H9 (cell line): ENCODE results near the gene DLG2. TPM values are rescaled to one million over a fixed set of nuclear protein-coding genes. Genes with fewer than 3 reads are reported as not detected.

Experiments used
- DNase-seq: peaks from one replicate; pipeline ENCODE4 v3.0.0-alpha.2; 2017
- H2AFZ ChIP-seq: one replicate; pipeline ENCODE4 v1.6.1; 2013; ENCODE audit warnings: mild to moderate bottlenecking, low read length, control low read depth, moderate library complexity
- H2AK5ac ChIP-seq: 2 replicates; pipeline ENCODE4 v1.6.1; 2013; ENCODE audit warnings: low read length, control low read depth, mixed read lengths; ENCODE audit not compliant: insufficient read length
- H2BK120ac ChIP-seq: one replicate; pipeline ENCODE4 v1.6.1; 2013; ENCODE audit warnings: low read depth, mild to moderate bottlenecking, low read length, control low read depth, inconsistent platforms; ENCODE audit not compliant: poor library complexity, severe bottlenecking
- H2BK12ac ChIP-seq: 2 replicates; pipeline ENCODE4 v1.6.1; 2013; ENCODE audit warnings: low read length, control low read depth, mixed read lengths, low read depth; ENCODE audit not compliant: insufficient read length
- H2BK15ac ChIP-seq: 2 replicates; pipeline ENCODE4 v1.6.1; 2013; ENCODE audit warnings: low read depth, low read length, control low read depth
- H2BK20ac ChIP-seq: one replicate; pipeline ENCODE4 v1.6.1; 2013; ENCODE audit warnings: low read depth, mild to moderate bottlenecking, low read length, control low read depth, inconsistent platforms; ENCODE audit not compliant: poor library complexity, severe bottlenecking
- H2BK5ac ChIP-seq: 2 replicates; pipeline ENCODE4 v1.6.1; 2013; ENCODE audit warnings: low read length, control low read depth, mixed read lengths; ENCODE audit not compliant: insufficient read length
- H3K14ac ChIP-seq: 2 replicates; pipeline ENCODE4 v1.6.1; 2013; ENCODE audit warnings: low read length, control low read depth; ENCODE audit not compliant: insufficient read depth
- H3K18ac ChIP-seq: 2 replicates; pipeline ENCODE4 v1.6.1; 2013; ENCODE audit warnings: low read depth, mild to moderate bottlenecking, mixed read lengths, low read length, control low read depth; ENCODE audit not compliant: insufficient read length
- H3K23ac ChIP-seq: 2 replicates; pipeline ENCODE4 v1.6.1; 2013; ENCODE audit warnings: low read length, control low read depth, mixed read lengths, low read depth; ENCODE audit not compliant: insufficient read length
- H3K23me2 ChIP-seq: 2 replicates; pipeline ENCODE4 v1.6.1; 2013; ENCODE audit warnings: low read depth, mild to moderate bottlenecking, mixed read lengths, low read length, control low read depth; ENCODE audit not compliant: insufficient read length, poor library complexity, severe bottlenecking
- H3K27ac ChIP-seq: 2 replicates; pipeline ENCODE4 v1.5.1; 2013; ENCODE audit warnings: low read length, control low read depth, mixed read lengths, low read depth; ENCODE audit not compliant: insufficient read length
- H3K27me3 ChIP-seq: 2 replicates; pipeline ENCODE4 v1.6.1; 2013; ENCODE audit warnings: low read length, control low read depth, inconsistent platforms; ENCODE audit not compliant: insufficient read depth
- H3K4ac ChIP-seq: 2 replicates; pipeline ENCODE4 v1.6.1; 2013; ENCODE audit warnings: low read depth, mild to moderate bottlenecking, control low read depth, inconsistent platforms, low read length, moderate library complexity
- H3K4me1 ChIP-seq: 2 replicates; pipeline ENCODE4 v1.6.1; 2013; ENCODE audit warnings: low read length, control low read depth, inconsistent platforms; ENCODE audit not compliant: insufficient read depth
- H3K4me2 ChIP-seq: 2 replicates; pipeline ENCODE4 v1.6.1; 2013; ENCODE audit warnings: low read length, control low read depth, mixed read lengths; ENCODE audit not compliant: insufficient read length, insufficient read depth
- H3K56ac ChIP-seq: 2 replicates; pipeline ENCODE4 v1.6.1; 2013; ENCODE audit warnings: low read depth, mild to moderate bottlenecking, mixed read lengths, low read length, control low read depth; ENCODE audit not compliant: insufficient read length
- H3K79me1 ChIP-seq: 2 replicates; pipeline ENCODE4 v1.6.1; 2013; ENCODE audit warnings: low read depth, mild to moderate bottlenecking, moderate library complexity, low read length, control low read depth, inconsistent platforms; ENCODE audit not compliant: insufficient read depth, poor library complexity, severe bottlenecking
- H3K79me2 ChIP-seq: 2 replicates; pipeline ENCODE4 v1.6.1; 2013; ENCODE audit warnings: low read length, control low read depth, inconsistent platforms; ENCODE audit not compliant: insufficient read depth
- H3K9ac ChIP-seq: 2 replicates; pipeline ENCODE4 v1.6.1; 2013; ENCODE audit warnings: low read length, control low read depth, mixed read lengths; ENCODE audit not compliant: insufficient read length; ENCODE audit errors: extremely low read depth
- H3K9me3 ChIP-seq: one replicate; pipeline ENCODE4 v1.6.1; 2013; ENCODE audit warnings: low read depth, low read length, inconsistent platforms; ENCODE audit not compliant: control insufficient read depth
- H3T11ph ChIP-seq: one replicate; pipeline ENCODE4 v1.6.1; 2013; ENCODE audit warnings: mild to moderate bottlenecking, low read length, control low read depth, inconsistent platforms
- H4K20me1 ChIP-seq: one replicate; pipeline ENCODE4 v1.6.1; 2013; ENCODE audit not compliant: control insufficient read depth, insufficient read length, insufficient read depth
- H4K5ac ChIP-seq: 2 replicates; pipeline ENCODE4 v1.6.1; 2013; ENCODE audit warnings: low read depth, mild to moderate bottlenecking, mixed read lengths, low read length, control low read depth; ENCODE audit not compliant: insufficient read length
- H4K8ac ChIP-seq: replicated peaks from 2 replicates; pipeline ENCODE4 v1.6.1; 2013; ENCODE audit warnings: low read length, control low read depth, mixed read lengths, low read depth; ENCODE audit not compliant: insufficient read length
- H4K91ac ChIP-seq: 2 replicates; pipeline ENCODE4 v1.6.1; 2013; ENCODE audit warnings: low read depth, mild to moderate bottlenecking, moderate library complexity, mixed read lengths, low read length, control low read depth; ENCODE audit not compliant: insufficient read length
- H3K27ac Mint-ChIP-seq, 3 experiments: 2 replicates in 2 of 3; 3 replicates in 1 of 3; pipeline ENCODE4 v1.8.0; 2020 to 2021; ENCODE audit warnings: mixed read lengths in 3 of 3, mild to moderate bottlenecking in 1 of 3, moderate library complexity in 1 of 3
- H3K27me3 Mint-ChIP-seq: 2 replicates; pipeline ENCODE4 v1.8.0; 2021; ENCODE audit warnings: low read depth, mild to moderate bottlenecking, moderate library complexity, mixed read lengths
- H3K36me3 Mint-ChIP-seq, 3 experiments: 2 replicates in 2 of 3; 3 replicates in 1 of 3; pipeline ENCODE4 v1.8.0; 2020 to 2021; ENCODE audit warnings: low read depth in 3 of 3, mixed read lengths in 3 of 3; ENCODE audit not compliant: insufficient read depth in 1 of 3
- H3K4me1 Mint-ChIP-seq, 2 experiments: 2 replicates each; pipeline ENCODE4 v1.8.0; 2020; ENCODE audit warnings: mixed read lengths in 2 of 2
- H3K4me3 Mint-ChIP-seq, 2 experiments: 2 replicates in 1 of 2; 3 replicates in 1 of 2; pipeline ENCODE4 v1.8.0; 2020 to 2021; ENCODE audit warnings: mild to moderate bottlenecking in 2 of 2, mixed read lengths in 2 of 2, moderate library complexity in 1 of 2
- H3K9me3 Mint-ChIP-seq, 2 experiments: 2 replicates in 1 of 2; 3 replicates in 1 of 2; pipeline ENCODE4 v1.8.0; 2020; ENCODE audit warnings: mild to moderate bottlenecking in 2 of 2, mixed read lengths in 2 of 2, moderate library complexity in 1 of 2
- WGBS: extraction: QIAGEN DNeasy Blood & Tissue Kit; methylation state at CpG from one replicate; pipeline ENCODE4 v1.1.7; 2013; ENCODE audit warnings: missing lambda C conversion rate, low lambda C conversion rate, mixed read lengths; ENCODE audit not compliant: insufficient read length; ENCODE audit errors: extremely low coverage; 5-methylcytosine and 5-hydroxymethylcytosine counted together
- total RNA-seq: library from RNA; stranded (reverse); gene quantifications from 2 replicates; pipeline ENCODE4 v1.2.1, GENCODE V29; 2021
- TF ChIP-seq, protein P1 (sequence below): fragments of 200-600 bp; sonication (generic); conservative IDR thresholded peaks from 3 replicates; pipeline ENCODE4 v1.8.0; 2021; ENCODE audit warnings: antibody characterized with exemption, mild to moderate bottlenecking

DLG2 gene
- total RNA-seq, 1 experiment from 2014 or later = 8.0 TPM

DNA sequence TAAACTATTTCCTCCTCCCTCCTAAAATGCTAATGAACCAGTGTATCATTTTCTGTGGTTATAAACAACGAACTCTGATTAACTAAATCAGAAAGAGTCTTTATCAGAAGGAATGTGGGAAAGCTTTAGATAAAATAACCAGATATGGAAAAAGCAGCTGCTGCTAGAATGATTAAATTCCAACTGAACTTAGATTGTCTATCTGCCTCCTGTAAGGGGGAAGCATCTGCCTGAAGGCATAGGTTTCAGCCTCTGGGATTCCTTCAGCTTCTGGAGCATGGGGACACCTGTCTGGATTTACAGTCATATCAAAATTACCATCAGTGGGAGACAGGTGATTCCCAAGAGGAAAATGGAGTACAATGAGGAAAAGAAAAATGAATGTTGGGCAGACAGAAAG is 1245.5 kb downstream of the DLG2 start:
- Histone ChIP-seq H3K23ac (no peak overlapping the region), H3K4me1 (0 out of 2 replicates have a peak, but pooled peaks cover 3% of the 10 kb centered on the region), H4K8ac (no peak overlapping the region), H3K23me2 (no peaks in the 10 kb centered on the region), H3K9ac (no peak overlapping the region), H3K27me3 (no peaks in the 10 kb centered on the region), H3K18ac (no peak overlapping the region), H2BK12ac (no peak overlapping the region), H2BK20ac (no peak overlapping the region), H3K56ac (no peak overlapping the region), H2BK5ac (no peak overlapping the region), H3K4ac (no peak overlapping the region), H4K5ac (no peak overlapping the region), H3K79me2 (no peaks in the 10 kb centered on the region), H2BK120ac (no peak overlapping the region), H4K91ac (no peak overlapping the region), H2BK15ac (no peak overlapping the region), H2AK5ac (no peak overlapping the region), H3T11ph (no peak overlapping the region), H3K27ac (no peak overlapping the region), H3K79me1 (no peaks in the 10 kb centered on the region), H4K20me1 (no peaks in the 10 kb centered on the region), H3K4me2 (no peak overlapping the region), H3K14ac (no peak overlapping the region), H3K9me3 (no peaks in the 10 kb centered on the region), H2AFZ (no peak overlapping the region)
- Mint-ChIP-seq H3K4me3 (no peak overlapping the region), H3K27me3 (no peaks in the 10 kb centered on the region), H3K27ac (no peak overlapping the region), H3K9me3 (no peaks in the 10 kb centered on the region), H3K4me1 (no peaks in the 10 kb centered on the region; a peak in 1 of 4 replicates), H3K36me3 (no peaks in the 10 kb centered on the region)
- no peak for DNase-seq
- no CpG with 5 or more reads among the region's 1 CpG for WGBS
- TF ChIP-seq, protein P1, sequence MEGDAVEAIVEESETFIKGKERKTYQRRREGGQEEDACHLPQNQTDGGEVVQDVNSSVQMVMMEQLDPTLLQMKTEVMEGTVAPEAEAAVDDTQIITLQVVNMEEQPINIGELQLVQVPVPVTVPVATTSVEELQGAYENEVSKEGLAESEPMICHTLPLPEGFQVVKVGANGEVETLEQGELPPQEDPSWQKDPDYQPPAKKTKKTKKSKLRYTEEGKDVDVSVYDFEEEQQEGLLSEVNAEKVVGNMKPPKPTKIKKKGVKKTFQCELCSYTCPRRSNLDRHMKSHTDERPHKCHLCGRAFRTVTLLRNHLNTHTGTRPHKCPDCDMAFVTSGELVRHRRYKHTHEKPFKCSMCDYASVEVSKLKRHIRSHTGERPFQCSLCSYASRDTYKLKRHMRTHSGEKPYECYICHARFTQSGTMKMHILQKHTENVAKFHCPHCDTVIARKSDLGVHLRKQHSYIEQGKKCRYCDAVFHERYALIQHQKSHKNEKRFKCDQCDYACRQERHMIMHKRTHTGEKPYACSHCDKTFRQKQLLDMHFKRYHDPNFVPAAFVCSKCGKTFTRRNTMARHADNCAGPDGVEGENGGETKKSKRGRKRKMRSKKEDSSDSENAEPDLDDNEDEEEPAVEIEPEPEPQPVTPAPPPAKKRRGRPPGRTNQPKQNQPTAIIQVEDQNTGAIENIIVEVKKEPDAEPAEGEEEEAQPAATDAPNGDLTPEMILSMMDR = no peak
